Measurements from ENCODE around the gene MCRS1.

Gene MCRS1

GRCh38 chr12:49582850-49583249 is 14.9 kb upstream of the MCRS1 start:
- DNase-seq (ENCODE audit: low read depth in 2 of 2) = no peak

GRCh38 chr12:49582201-49582600 is 14.3 kb upstream of the MCRS1 start:
- no peak for DNase-seq (ENCODE audit: low read depth in 2 of 2)

DNA sequence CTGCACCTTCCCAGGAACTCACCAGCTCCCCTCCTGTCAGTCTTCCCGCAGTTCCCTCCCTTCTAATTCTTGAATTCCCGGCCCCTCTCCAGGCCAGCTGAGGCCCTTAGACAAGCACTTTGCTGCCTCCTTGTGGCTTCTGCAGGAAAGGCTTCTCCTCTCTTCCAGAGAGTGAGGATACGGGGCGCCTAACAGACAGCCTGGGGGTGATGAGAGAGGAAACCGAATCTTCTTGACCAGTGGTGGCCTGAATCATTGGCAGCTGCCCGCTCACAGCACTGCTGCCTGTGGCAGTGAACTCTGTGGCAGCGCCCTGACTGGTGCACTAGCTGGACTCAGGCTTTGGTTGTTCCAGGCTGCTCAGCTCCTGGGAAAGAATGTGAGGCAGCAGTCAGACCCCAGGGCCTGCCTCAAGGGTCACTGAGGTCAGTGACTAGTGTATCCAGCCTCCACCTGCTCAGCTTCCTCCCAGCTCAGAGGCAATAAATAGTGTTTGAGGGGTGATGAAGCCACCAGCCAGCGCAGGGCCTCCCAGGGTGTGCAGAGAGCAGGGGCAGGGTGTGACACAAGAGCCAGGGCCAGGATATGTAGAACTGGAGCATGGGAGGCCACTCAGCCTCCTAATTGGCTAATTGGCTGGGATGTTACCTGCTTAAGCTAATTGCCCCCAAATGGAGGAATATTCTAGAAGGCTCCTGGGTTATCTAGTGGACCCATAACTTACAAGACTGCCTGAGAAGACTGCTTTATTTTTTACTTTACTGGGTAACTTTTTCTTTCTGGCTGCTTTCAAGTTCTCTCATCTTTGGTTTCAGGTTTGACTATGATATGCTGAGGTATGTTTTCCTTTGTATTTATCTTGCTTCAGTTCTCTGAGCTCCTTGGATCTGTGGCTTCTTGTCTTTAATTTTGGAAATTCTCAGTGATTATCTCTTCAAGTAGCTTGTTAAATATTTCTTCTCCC is 12.9 kb upstream of the MCRS1 start:
- DNase-seq (ENCODE audit: low read depth in 2 of 2) = peak; percentile 23 to 42

- no peak for DNase-seq (ENCODE audit: low read depth in 2 of 2)
Measured at GRCh38 chr12:49578471-49579112, 10.7 kb upstream of the MCRS1 start.

DNA sequence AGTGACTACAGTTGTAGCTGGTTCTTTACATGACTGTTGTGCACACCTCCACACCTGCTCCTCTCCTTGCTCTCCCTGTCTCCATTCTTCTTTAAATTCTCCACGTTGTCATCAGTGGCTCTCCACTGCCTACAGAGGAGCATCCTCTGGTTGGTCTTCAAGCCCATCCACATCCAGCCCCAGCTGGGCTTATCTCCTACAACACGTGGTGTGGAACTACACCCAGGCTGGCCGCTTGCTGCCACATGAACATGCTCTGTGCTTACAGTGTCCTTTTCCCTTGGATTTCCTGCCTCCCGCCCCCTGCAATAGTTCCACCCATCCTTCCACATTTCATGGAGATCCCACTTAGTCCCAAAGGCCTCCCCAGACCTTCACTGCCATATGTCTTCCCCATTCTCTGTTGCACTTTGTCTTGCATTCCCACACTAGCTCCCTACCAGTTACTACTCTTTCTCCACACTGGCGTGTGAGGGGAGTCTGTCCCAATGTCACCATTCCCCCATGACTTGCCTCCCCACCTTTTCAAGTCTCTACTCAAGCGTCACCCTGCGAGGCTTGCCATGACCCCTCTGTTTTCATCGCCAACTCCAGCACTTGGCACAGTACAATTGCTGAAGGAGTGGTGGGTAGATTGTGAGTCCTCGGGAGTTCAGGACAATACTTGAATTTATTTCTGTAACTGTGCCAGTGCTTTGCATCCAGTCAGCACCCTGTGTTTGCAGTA is 9.8 kb upstream of the MCRS1 start:
- no peak for DNase-seq (ENCODE audit: low read depth in 2 of 2)

DNA sequence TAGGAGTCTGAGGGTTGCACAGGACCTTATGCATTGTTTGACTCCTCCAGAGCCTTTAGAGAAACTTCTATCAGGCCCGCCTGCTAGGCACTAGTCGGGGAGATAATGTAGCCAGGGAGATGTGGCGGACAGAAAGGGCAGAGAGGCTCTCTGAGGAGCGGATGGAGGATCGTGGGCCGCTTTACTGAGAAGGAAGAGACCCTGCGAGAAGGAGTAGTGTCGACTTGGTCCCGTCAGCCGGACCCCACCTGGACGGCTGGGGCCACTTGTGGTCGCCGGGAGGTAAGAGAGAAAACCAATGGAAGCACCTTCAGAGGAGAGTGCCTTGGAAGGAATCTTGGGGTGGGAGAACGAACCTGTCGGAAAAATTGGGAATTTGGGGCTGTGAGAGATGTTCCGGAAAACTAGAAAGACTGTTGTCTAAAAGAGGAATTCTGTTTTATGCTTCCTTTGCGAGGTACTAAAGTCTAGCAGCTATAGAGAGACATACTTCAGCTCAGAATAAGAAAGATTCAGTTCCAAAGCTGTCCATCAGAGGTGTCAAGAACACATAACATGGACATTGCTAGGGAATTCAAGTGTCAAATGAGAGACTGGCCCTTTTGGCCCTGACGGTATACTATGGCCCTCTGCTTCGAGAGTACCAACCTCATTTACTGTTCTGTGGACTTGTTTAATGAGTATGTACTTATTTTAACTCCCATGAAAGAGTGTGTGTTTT is 660 bp upstream of the MCRS1 start:
- DNase-seq (ENCODE audit: low read depth in 2 of 2) = no peak

DNA sequence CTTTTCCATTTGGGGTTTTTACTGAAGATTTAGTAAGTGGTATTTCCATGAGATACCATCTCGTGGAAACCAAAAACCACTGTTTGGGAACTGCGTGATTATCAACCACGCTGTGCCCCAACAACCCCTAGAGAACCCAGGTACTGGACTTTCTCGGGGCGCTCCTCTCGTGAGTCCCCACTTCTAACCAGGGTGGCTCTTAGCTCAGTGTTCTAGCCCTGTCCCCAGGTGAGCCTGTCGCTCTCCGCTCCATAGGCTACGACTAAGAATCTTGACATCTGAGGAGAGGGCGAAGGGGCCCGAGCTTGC is 686 bp downstream of the MCRS1 start:
- no peak for DNase-seq (ENCODE audit: low read depth in 2 of 2)

- no peak for DNase-seq (ENCODE audit: low read depth in 2 of 2)
Measured at GRCh38 chr12:49566361-49566760, 1.6 kb downstream of the MCRS1 start.

GRCh38 chr12:49565406-49566265 is 2.3 kb downstream of the MCRS1 start:
- no peak for DNase-seq (ENCODE audit: low read depth in 2 of 2)

GRCh38 chr12:49564686-49565405 is 3.1 kb downstream of the MCRS1 start:
- no peak for DNase-seq (ENCODE audit: low read depth in 2 of 2)

DNA sequence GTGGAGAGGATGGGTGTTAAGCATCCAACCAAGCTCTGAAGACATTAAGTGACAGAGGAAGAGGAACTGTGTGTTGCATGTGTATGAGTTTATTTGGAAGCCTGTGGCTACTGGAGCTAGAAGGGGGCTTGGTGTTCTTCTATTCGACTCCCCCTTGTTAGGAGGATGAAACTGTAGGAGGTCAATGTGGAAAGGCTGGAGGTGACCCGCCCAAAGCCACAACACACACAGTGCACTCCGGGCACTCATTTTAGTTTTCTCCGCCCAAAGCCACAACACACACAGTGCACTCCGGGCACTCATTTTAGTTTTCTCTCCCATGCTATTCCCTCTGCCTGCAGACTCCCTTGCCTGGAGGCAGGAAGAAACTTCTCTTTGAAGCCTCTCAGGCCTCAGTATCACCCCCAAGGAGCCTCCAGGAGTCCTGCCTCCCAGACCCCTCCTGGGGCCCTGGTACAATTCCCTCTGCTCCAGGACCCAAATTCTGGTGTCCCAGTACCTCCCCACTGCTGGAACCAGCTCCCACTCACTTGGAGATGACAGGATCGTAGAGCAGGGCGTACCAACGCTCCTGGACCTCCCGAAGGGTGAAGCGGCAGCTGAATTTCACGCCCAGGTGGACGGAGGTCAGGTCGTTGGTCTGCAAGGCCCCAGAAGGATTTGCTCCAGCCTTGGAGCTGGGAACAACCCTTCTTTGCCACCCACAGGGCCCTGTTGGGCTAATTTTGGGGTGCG is 3.8 kb downstream of the MCRS1 start:
- no peak for DNase-seq (ENCODE audit: low read depth in 2 of 2)

- no peak for DNase-seq (ENCODE audit: low read depth in 2 of 2)
Measured at GRCh38 chr12:49562831-49563230, 5.1 kb downstream of the MCRS1 start.

- DNase-seq (ENCODE audit: low read depth in 2 of 2) = no peak
Measured at GRCh38 chr12:49562233-49562632, 5.7 kb downstream of the MCRS1 start.

DNA sequence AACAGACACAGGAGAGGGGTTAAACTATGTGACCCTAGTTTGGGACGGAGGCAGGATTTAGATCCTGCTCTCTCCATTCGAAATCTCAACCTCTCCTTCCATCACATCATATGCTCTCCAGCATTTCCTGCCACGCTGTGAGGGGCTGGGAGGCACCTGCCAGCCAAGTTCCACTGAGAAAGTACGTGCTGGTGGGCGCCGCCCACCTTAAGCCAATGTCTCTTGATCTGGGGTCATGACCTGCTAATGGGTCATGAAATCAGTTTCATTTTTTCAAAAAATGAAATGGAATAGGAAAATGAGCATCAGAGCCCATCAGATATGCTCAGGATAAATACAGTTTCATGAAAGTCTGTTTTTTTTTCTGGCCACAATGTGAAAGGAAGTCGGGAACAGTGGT is 7.2 kb downstream of the MCRS1 start:
- no peak for DNase-seq (ENCODE audit: low read depth in 2 of 2)

DNA sequence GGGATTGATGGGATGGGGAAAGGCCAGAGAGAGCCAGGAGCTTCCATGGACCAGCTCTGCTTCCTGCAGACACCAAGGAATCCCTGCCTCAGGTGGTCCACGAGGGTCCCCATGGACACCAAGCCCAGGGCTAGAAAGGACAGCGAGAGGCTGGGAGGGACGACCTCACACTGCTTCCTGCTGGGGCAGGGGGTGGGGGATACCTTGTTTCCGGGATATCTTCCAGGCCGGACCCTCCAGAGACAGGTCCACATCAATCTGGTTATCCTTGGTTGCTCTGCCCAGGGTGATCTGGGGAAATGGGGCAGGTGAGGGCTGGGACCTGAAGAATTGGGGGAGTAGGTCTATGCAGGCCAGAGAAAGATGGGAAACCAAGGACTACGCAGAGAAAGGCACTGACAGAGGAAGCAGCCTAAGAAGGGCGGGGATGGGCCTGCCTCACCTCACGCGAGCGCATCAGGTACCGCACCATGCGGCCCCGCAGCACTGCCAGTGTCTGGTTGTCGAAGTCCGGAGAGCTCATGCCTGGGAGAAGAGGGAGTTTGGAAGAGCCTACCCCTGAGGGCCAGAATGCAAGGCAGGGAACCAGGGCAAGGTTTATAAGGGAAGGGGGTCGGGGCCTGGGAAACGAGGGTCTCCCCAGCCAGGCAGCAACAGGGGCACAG is 8.8 kb downstream of the MCRS1 start:
- DNase-seq (ENCODE audit: low read depth in 2 of 2) = no peak

DNA sequence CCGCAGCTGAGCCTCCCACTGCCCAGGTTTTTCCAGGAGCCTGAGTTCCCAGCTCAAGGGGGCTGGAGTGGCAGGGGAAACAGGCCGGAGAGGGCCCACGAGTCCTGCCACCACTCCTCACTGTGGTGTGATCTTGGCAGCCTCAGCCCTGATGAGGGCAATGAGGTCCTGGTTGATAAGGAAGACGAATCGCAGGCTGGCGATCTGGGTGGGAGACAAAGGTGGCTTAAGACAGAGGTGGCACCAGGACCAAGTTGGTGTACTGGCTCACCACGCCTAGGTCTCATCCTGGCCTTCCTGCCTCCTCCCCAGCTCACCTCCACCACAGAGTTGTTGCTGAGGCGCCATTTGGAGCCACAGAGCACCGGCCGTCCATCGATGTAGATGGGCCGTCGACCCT is 9.4 kb downstream of the MCRS1 start:
- no peak for DNase-seq (ENCODE audit: low read depth in 2 of 2)

GRCh38 chr12:49557917-49558215 is 10.1 kb downstream of the MCRS1 start:
- DNase-seq (ENCODE audit: low read depth in 2 of 2) = no peak

DNA sequence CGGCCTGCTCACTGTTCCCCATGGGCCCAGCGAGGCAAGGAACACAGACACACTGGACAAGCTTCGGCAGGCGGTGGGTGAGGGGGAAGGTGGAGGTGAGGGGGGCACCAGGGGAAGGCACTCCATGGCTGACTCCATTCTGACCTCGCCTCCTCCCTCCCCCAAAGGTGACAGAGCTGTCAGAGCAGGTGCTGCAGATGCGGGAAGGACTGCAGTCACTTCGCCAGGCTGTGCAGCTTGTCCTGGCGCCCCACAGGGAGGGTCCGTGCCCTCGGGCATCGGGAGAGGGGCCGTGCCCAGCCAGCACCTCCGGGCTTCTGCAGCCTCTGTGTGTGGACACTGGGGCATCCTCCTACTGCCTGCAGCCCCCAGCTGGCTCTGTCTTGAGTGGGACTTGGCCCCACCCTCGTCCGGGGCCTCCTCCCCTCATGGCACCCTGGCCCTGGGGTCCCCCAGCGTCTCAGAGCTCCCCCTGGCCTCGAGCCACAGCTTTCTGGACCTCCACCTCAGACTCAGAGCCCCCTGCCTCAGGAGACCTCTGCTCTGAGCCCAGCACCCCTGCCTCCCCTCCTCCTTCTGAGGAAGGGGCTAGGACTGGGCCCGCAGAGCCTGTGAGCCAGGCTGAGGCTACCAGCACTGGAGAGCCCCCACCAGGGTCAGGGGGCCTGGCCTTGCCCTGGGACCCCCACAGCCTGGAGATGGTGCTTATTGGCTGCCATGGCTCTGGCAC is 10.6 kb downstream of the MCRS1 start:
- DNase-seq (ENCODE audit: low read depth in 2 of 2) = no peak

All from stimulated activated CD8-positive, alpha-beta memory T cell treated with anti-CD3 and anti-CD28 coated beads, Interleukin-2, amount 100 ng/mL, for 48 hours (primary cell).